Hematopoietic multipotent progenitor cell treated with erythropoietin and hydrocortisone succinate and interleukin-3 and kit ligand, for 4 days (in vitro differentiated cells): Measurements from ENCODE around the gene PIK3CB.
A peak's percentile ranks its signal among the peaks of the same experiment; 100 is the strongest.
"Not testable (repeated sequence)": the region's sequence is repeated elsewhere in the genome, so short reads cannot be mapped to it uniquely, and the experiment has no call there.

Experiments
- DNase-seq: peaks from one replicate; pipeline ENCODE4 v3.0.0-alpha.2; 2015

Gene PIK3CB

DNA sequence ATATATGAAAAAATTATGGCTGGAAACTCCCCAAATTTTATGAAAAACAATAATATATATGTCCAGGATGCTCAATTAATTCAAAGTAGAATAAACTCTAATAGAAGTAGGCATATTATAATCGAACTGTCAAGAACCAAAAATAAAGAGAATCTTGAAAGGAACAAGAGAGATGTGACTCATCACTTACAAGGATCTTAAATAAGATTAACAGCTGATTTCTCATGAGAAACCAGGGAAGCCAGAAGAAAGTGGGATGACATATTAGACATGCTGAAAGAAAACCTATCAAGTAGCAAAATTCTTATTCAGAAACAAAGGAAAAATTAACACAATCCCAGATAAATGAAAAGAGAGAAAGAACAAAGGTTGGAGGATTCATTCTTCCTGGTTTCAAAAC lies 159.3 kb downstream of the PIK3CB start:
- peak; percentile 47 for DNase-seq

DNA sequence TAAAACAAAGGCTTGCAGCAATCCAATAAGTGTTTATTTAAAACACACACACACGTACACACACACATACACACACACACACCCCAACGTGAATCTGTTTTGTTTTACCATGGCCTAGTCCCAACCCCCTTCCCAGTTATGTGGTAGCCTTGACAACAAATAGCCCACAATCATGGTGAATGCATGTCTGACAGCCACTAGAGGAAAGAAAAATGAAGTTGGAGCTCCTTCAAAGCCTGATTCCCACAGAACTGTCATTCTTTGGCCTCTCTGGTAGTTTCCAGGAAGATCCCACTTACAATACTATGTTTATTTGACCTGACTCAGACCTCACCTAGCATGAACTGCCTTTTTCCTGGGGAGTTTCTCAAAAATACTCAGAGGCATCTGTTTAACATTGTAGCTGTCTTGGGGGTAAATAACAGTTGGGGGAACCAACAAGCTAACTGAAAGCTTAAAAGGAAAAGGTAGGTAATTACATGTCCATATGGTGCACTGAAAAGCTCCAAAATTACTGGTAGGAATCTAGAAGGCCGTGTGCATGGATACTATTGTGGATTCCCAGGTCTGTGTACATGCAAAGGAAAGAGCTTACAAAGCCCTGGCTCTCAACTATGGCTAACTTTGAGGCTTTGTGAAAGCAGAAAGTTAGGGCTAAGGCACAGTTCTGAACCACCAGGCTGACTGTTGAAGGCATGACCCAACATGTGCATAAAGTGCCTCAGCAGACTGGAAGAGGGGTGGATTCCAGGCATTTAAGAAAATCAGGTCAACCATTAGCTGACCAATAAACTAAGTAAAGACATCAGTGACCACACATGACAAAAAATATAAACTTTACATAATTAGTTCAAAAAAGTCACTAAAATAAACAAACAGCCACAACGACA lies 160.8 kb downstream of the PIK3CB start:
- no peak for DNase-seq

DNA sequence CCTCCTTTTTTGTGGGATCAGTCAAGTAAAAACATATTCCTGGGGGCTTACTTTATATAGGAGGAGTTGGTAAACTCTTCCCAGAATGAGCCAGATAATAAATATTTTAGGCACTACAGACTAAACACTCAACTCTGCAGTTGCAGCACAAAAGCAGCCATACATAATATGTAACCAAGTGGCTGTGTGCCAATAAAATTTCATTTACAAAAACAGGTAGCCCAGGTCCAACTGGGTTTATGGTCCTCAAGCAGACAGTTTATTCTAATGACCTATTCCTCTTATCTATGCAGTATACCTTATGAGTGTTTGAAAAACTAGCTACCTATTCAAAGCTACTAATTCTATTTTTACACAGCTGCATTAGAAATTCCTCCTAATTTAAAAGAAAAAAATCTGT lies 164.3 kb downstream of the PIK3CB start:
- no peak for DNase-seq

DNA sequence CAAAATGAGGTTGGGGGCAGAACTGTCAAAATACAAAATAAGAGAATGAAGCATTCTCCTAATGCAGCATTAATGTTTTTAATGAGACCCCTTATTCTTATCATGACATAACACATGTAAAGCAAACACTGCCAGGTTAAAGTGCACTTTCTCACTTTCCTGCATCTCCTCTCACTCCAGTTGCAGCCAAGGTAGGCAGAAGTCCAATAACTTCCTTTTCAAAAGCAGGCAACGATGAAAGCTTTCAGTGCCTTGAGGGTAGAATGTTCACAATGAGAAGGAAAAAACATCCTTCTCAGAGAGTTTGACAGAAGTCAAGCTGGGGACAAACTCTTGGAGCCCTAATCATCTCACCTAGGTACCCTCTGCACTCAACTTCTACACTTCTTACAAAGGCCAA lies 166.6 kb downstream of the PIK3CB start:
- no peak for DNase-seq

DNA sequence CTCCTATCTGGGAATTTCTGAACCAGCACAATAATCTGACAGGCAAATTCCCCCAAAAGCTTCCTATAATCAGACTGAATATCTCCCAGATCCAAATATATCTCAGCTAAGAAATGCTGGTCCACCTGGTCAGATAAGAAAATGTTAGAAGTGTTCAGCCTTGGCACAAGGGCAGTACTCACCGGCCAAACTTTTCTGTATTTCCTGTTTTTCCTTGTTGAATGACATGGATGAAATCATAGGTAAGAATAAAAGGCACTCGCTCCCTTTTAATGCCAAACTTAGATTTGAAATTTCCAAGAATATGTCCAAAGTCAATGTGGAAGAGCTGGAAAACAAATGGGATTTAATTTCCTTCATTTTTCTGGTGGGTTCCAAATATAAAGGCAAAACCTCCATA lies 177.2 kb downstream of the PIK3CB start:
- no peak for DNase-seq

DNA sequence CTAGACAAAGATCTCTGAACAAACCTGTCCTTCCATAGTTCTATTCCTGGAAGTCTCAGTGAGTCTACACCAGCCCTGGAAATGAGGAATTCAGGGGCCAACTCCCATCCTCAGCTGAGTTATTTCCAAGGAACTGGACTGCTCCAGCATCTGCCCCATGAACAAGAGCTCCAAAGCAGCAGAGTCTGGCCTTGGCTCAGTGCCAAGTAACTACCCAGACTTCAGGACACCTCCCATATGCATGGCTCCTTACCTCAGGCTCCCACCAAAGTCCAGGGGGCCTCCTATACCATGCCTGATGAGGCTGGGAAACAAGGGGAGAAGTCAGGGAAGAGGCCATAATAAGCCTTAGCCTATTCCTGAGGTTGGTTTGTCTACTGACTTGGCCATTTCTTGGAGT lies 181.2 kb downstream of the PIK3CB start:
- no peak for DNase-seq

DNA sequence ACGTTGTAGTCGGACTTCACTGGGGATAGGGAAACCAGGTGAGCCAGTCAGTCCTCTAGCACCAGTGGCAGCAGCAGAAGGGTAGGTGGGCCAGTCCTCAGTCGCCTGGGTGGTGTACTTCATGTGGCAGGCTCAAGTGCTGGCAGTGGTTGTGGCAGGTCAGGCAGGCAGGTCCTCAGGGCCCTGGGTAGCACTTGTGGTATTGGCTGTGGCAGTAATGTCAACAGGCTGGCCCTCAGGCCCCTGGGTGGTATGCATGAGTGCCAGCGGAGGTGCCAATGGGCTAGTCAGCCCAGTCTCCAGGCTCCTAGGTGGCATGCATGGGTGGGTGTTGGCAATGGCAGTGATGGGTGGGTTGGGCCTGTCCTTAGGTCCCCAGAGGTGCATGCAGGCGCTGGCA lies 185.6 kb downstream of the PIK3CB start:
- no peak for DNase-seq

DNA sequence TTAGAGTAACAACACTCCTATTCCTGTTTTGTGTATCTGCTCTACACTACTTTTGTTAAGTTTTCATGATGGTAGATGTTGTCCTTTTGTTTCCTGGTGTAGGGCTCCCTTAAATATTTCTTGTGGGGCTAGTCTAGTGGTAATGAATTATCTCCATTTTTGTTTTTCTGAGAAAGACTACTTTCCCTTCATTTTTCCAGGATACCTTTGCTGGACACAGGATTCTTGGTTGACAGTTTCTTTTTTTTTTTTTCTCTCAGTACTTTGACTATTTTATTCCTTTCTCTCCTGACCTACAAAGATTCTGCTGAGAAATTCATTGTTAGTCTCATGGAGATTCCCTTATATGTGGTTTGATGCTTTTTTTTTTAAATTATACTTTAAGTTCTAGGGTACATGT lies 188.2 kb downstream of the PIK3CB start:
- DNase-seq: no peak

DNA sequence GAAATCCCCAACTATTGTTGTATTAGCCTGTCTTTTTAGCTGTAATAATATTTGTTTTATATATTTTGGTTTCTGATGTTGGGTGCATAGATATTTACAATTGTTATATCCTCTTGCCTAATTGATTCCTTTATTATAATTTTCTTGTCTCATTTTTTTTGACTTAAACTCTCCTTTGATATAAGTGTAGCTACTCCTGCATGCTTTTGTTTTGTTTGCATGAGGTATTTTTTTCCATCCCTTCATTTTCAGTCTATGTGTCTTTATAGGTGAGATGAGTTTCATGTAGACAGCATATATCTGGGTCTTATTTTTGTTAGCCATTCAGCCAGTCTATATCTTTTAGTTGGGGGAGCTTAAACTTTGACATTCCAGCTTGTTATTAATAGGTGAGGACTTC lies 188.7 kb downstream of the PIK3CB start:
- DNase-seq: no peak

DNA sequence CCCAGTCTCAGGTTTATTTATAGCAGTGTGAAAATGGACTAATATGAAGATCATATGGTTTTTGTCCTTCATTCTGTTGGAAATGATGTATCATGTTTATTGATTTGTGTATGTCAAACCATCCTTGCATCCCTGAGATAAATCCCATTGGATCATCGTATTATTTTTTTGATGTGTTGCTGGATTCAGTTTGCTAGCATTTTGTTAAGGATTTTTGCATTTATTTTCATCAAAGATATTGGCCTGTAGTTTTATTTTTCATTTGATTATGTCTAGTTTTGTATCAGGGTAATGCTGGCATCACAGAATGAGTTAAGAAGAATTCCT lies 191.8 kb downstream of the PIK3CB start:
- no peak for DNase-seq

DNA sequence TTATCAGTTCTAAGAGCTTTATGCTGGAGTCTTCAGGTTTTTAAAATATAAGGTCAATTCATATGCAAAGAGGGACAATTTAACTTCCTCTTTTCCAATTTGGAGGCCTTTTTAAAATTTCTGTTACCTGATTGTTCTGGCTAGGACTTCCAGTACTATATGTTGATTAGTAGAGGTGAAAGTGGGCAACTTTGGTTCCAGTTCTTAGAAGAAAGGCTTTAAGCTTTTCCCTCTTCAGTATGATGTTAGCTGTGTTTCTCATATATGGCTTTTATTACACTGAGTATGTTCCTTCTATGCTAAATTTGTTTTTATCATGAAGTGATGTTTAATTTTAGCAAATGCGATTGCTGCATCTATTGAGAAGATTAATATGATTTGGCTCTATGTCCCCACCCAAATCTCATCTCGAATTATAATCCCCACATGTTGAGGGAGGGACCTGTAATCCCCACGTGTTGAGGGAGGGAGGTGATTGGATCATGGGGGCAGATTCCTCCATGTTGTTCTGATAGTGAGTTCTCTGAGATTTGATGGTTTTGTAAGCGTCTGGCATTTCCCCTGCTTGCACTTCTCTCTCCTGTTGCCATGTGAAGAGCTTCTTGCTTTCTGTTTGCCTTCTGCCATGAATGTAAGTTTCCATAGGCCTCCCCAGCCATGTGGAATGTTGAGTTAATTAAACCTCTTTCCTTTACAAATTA lies 192.4 kb downstream of the PIK3CB start:
- no peak for DNase-seq

DNA sequence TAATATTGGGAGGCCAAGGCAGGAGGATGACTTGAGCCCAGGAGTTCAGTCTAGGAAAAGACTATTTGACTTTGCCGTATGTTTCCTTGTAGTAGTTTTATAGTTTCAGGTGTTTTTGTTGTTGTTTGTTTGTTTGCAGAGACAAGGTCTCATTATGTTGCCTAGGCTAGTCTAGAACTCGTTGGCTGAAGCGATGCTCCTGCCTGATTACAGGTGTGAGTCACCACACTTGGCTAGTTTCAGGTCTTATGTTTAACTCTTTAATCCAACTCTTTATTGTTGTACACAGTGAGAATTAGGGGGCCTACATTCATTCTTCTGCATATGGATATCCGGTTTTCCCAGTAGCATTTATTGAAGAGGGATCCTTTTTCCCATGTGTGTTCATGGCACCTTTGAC lies 194.2 kb downstream of the PIK3CB start:
- DNase-seq: no peak

DNA sequence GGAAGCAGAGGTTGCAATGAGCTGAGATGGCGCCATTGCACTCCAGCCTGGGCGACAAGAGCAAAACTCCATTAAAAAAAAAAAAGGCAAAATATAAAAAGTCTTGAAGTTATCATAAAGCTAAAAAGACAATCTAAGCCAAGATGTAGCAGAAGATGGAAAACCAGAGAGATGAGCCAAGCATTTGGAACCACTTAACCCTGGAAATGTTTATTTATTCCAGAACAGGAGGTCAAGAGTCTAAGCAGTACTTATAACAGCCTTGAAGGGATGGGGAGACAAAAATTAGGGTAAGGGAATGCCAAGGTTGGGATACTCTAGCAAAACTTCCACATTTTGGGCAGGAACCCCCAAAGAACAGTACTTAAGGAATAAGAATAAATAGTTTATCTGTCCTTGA lies 196.1 kb downstream of the PIK3CB start:
- no peak for DNase-seq

DNA sequence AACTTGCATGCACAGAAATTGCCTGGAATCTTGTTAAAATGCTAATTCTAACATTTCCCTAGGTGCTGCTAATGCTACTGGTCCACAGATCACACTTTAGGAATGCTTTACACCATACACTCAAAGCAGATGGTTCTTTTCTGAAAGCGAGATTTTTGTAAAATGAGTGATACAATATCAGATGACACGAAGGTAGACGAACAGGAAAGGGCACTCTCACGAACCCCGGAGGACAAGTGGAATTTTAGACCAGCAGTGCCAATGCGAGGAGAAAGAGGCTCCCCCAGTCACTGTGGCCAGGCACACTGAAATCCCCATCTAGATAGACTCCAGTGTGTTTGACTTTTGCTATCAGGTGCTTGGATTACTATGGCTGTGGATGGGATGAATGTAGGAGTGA lies 205.2 kb downstream of the PIK3CB start:
- DNase-seq: no peak

DNA sequence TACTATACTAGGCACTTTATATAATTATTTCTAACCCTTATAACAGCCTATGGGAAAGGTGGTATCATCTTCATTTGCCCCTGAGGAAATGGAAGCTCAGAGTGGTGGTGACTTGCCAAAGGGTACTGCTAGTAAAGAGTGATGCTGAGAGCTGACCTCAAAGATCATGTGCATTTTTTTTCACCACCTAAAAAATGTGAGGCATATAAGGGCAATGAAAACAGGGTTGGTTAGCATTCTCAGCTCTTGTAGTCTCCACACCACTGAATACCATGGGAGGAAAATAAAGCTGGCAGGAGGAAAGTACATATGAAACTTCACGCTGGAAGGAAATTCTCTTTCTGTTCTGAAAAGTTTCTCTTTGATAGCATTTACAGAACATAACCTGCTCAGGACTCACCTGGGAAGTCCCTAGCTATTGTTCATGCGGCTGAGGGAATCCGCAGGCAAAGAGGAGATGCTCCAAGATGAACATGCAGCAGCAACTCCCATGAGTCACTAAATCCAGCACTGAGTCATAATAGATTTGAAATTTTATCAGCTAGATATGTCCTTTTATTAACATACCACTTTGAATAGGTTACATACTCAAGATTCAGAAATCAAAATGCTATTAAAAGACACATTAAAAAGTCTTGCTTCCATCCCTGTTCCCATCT lies 208.9 kb downstream of the PIK3CB start:
- DNase-seq: no peak

DNA sequence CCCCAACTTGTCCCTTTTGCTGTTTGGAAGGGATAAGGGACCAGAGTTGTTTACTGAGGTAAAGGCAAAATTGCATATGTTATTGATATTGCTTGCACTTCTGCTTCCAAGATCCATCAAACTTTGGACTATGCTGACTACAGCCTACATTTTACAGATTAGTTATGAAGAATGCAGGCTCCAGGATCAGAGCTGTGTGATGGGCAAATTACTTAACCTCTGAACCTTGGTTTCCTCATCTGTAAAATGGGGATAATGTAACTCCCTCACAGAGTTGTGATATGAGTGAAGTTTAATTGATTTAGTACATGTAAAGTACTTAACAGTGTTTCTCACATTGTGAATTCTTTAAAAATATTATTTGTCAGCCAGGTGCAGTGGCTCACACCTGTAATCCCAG lies 210.2 kb downstream of the PIK3CB start:
- no peak for DNase-seq

DNA sequence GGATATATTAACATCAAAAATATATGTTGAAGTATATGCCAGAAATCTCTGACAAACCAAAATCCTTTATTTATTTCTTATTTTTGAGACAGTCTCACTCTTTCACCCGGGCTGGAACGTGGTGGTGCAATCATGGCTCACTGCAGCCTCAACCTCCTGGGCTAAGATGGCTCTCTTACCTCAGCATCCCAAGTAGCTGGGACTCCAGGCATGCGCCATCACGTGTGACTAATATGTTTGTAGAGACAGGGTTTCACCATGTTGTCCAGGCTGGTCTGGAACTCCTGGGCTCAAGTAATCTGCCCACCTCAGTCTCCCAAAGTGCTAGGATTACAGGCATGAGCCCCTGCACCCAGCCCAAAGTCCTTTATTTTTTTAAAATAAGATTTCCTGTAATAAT lies 214.3 kb downstream of the PIK3CB start:
- DNase-seq: no peak

DNA sequence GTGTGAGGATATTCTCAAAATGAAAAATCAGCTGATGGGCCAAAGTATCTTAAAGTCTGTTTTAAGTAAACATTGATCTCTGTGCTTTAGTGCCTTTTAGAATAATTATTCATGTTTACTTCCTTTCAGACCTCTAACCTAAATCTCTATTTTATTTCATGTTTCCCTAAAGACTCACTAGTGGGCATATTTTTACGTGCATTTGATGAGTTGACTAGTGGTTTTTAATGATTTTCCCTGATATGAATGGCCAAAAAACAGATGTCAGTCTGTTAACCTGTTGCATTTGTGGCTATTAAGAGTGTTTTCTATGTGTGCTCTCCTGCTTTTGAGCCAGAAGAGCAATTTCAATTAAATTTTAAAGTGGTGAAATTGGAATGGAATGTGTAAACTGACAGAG lies 219.3 kb downstream of the PIK3CB start:
- DNase-seq: no peak

DNA sequence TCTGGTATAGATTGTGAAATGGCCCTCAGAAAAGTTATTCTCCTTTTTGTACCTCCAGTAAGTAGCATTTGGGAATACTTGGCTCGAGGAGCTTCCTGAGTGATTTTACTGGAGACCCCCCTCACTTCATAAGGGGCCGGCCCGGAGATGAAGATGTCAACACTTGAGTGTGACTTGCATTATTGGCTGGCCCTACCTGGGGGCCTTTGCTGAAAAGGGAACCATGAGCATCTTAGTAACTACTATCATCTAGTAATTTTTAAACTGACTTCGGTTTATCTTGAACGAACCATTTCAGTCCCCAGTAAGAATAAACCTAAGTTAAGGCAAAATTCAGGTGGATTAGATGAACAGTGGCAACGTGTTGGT lies 224.8 kb downstream of the PIK3CB start:
- DNase-seq: no peak

DNA sequence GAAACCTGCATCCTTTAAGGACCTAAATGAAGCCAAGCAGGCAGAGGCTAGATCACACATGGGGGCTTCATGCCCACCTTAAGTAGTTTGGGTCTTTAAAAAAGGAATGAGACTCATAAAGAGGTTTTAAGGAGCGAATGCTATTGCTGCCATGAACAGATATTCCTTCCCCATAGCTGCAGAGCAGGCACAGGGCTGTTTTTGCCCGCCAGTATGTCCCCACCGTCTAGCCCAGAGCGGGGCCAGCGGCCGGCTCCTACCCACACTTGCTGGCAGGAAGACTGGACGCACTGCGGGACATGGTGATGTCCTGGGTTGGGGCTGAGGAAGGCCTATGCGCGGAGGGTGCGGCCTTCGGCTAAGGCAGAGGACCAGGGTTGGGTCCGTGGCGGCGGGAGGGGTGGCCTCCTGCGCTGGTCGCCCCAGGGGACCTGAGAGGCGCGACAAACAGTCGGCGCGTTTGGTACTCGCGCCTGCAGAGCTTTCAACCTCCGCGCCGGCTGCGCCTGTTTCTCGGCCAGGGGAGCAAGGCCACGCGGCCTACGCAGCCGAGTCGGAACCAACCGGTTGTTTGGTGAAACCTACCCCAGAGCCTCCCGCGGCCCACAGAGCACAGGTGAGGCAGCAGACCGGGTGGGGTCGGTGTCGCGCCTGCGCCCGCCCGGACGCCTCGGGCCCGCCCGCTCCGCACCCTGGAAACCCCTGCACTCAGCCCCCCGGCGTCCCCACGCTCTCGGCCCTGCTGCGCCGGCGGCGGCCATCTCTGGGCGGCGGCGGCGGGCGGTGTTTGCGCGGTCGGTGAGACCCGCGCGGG lies 226.2 kb downstream of the PIK3CB start, which contains the start of gene FAIM:
FAIM (plus strand) TSS at position 450 of the 814 bp plus-strand sequence. CDS start 10,956 bp downstream, outside the sequence.
- peak; percentile 83 for DNase-seq

DNA sequence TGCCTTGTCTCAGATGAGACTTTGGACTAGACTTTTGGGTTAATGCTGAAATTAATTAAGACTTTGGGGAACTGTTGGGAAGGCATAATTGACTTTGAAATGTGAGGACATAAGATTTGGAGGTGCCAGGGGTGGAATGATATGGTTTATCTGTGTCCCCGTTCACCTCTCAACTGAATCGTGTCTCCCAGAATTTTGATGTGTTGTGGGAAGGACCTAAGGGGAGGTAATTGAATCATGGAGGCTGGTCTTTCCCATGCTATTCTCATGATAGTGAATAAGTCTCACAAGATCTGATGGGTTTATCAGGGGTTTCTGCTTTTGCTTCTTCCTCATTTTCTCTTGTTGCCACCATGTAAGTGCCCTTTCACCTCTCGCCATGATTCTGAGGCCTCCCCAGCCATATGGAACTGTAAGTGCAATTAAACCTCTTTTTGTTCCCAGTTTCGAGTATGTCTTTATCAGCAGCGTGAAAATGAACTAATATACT lies 230.6 kb downstream of the PIK3CB start:
- DNase-seq: not testable (repeated sequence)
